ENCODE results near the gene LIMS1.
"Not testable (repeated sequence)": the region's sequence is repeated elsewhere in the genome, so short reads cannot be mapped to it uniquely, and the experiment has no call there.

The LIMS1 gene

GRCh38 chr2:108553209-108553919 lies 19.1 kb downstream of the LIMS1 start:
- no peak for DNase-seq

- DNase-seq: no peak
Observed at GRCh38 chr2:108554528-108554927, 20.3 kb downstream of the LIMS1 start.

- no peak for DNase-seq
Observed at GRCh38 chr2:108555572-108555971, 21.3 kb downstream of the LIMS1 start.

- DNase-seq: not testable (repeated sequence)
Observed at GRCh38 chr2:108556581-108556980, 22.3 kb downstream of the LIMS1 start.

- no peak for DNase-seq
Observed at GRCh38 chr2:108560241-108560811, 26.1 kb downstream of the LIMS1 start.

GRCh38 chr2:108560895-108561530 lies 26.7 kb downstream of the LIMS1 start:
- no peak for DNase-seq

GRCh38 chr2:108562274-108562673 lies 28.0 kb downstream of the LIMS1 start:
- no peak for DNase-seq

GRCh38 chr2:108564510-108564909 lies 30.2 kb downstream of the LIMS1 start:
- no peak for DNase-seq

- DNase-seq: no peak
Observed at GRCh38 chr2:108565778-108566375, 31.6 kb downstream of the LIMS1 start.

GRCh38 chr2:108570416-108570815 lies 36.1 kb downstream of the LIMS1 start:
- no peak for DNase-seq

GRCh38 chr2:108571286-108571685 lies 37.0 kb downstream of the LIMS1 start:
- no peak for DNase-seq

GRCh38 chr2:108573061-108573460 lies 38.8 kb downstream of the LIMS1 start:
- no peak for DNase-seq

GRCh38 chr2:108574332-108574731 lies 40.1 kb downstream of the LIMS1 start:
- no peak for DNase-seq

- no peak for DNase-seq
Observed at GRCh38 chr2:108575132-108575966, 41.1 kb downstream of the LIMS1 start.

GRCh38 chr2:108577099-108577498 lies 42.8 kb downstream of the LIMS1 start:
- no peak for DNase-seq

GRCh38 chr2:108579623-108580022 lies 45.4 kb downstream of the LIMS1 start:
- DNase-seq: no peak

- DNase-seq: no peak
Observed at GRCh38 chr2:108580050-108580449, 45.8 kb downstream of the LIMS1 start.

- DNase-seq: peak; percentile 57
Observed at GRCh38 chr2:108583903-108584520, 49.7 kb downstream of the LIMS1 start.

GRCh38 chr2:108585436-108585835 lies 51.2 kb downstream of the LIMS1 start:
- DNase-seq: peak; percentile 58

GRCh38 chr2:108586116-108586515 lies 51.8 kb downstream of the LIMS1 start:
- no peak for DNase-seq

GRCh38 chr2:108586631-108587030 lies 52.4 kb downstream of the LIMS1 start:
- no peak for DNase-seq

GRCh38 chr2:108587621-108588020 lies 53.4 kb downstream of the LIMS1 start:
- peak; percentile 32 for DNase-seq

All from CD4-positive, alpha-beta T cell treated with Interleukin-15 for 1 hour (primary cell).